Mesenchymal stem cell (in vitro differentiated cells and primary cell): Measurements from ENCODE around the gene SVOP.

Experiments used
- DNase-seq: peaks from one replicate; pipeline ENCODE4 v3.0.0-alpha.2; 2013
- H2AFZ ChIP-seq: one replicate; pipeline ENCODE4 v1.6.1; 2013; ENCODE audit warnings: low read depth, mild to moderate bottlenecking, control low read depth, inconsistent platforms, low read length, moderate library complexity
- H2AK5ac ChIP-seq: 2 replicates; pipeline ENCODE4 v1.6.1; 2013; ENCODE audit warnings: low read length, moderate library complexity, mild to moderate bottlenecking, inconsistent platforms; ENCODE audit not compliant: severe bottlenecking
- H2BK120ac ChIP-seq: one replicate; pipeline ENCODE4 v1.6.1; 2013; ENCODE audit warnings: low read depth, mild to moderate bottlenecking, inconsistent platforms, low read length, moderate library complexity
- H2BK12ac ChIP-seq, 2 experiments: one replicate each; pipeline ENCODE4 v1.6.1; 2013; ENCODE audit warnings: inconsistent platforms in 2 of 2, low read length in 2 of 2, mild to moderate bottlenecking in 2 of 2, moderate library complexity in 2 of 2, control low read depth in 1 of 2
- H2BK15ac ChIP-seq: one replicate; pipeline ENCODE4 v1.6.1; 2013; ENCODE audit warnings: mild to moderate bottlenecking, low read depth, inconsistent platforms; ENCODE audit not compliant: poor library complexity, severe bottlenecking
- H2BK5ac ChIP-seq: 2 replicates; pipeline ENCODE4 v1.6.1; 2013; ENCODE audit warnings: low read depth, mild to moderate bottlenecking, low read length, control low read depth, inconsistent platforms; ENCODE audit not compliant: poor library complexity, severe bottlenecking
- H3K14ac ChIP-seq, 2 experiments: one replicate each; pipeline ENCODE4 v1.6.1; 2013; ENCODE audit warnings: inconsistent platforms in 2 of 2, low read length in 2 of 2, control low read depth in 1 of 2, mild to moderate bottlenecking in 1 of 2, moderate library complexity in 1 of 2
- H3K18ac ChIP-seq, 2 experiments: one replicate each; pipeline ENCODE4 v1.6.1; 2013; ENCODE audit warnings: inconsistent platforms in 2 of 2, low read length in 2 of 2, control low read depth in 1 of 2, low read depth in 1 of 2, mild to moderate bottlenecking in 1 of 2
- H3K23ac ChIP-seq, 2 experiments: one replicate each; pipeline ENCODE4 v1.6.1; 2013; ENCODE audit warnings: inconsistent platforms in 2 of 2, low read length in 2 of 2, mild to moderate bottlenecking in 2 of 2, moderate library complexity in 2 of 2, control low read depth in 1 of 2
- H3K27ac ChIP-seq: 2 replicates; pipeline ENCODE4 v1.5.1; 2013; ENCODE audit warnings: mild to moderate bottlenecking, moderate library complexity, low read length, control low read depth, inconsistent platforms; ENCODE audit not compliant: poor library complexity, severe bottlenecking
- H3K27me3 ChIP-seq, 2 experiments: 2 replicates each; pipeline versions ENCODE4 v1.6.1 to v1.7.0; 2013; ENCODE audit warnings: low read length in 2 of 2, mild to moderate bottlenecking in 2 of 2, moderate library complexity in 2 of 2, control low read depth in 1 of 2, inconsistent platforms in 1 of 2; ENCODE audit not compliant: control insufficient read depth in 1 of 2, insufficient read depth in 1 of 2
- H3K36me3 ChIP-seq, 2 experiments: 2 replicates each; pipeline versions ENCODE4 v1.6.1 to v1.7.0; 2013; ENCODE audit warnings: low read length in 2 of 2, control low read depth in 1 of 2, inconsistent platforms in 1 of 2, low read depth in 1 of 2, mild to moderate bottlenecking in 1 of 2; ENCODE audit not compliant: insufficient read depth in 2 of 2, control insufficient read depth in 1 of 2
- H3K4ac ChIP-seq, 2 experiments: one replicate each; pipeline ENCODE4 v1.6.1; 2013; ENCODE audit warnings: inconsistent platforms in 2 of 2, low read length in 2 of 2, mild to moderate bottlenecking in 2 of 2, moderate library complexity in 2 of 2, control low read depth in 1 of 2, low read depth in 1 of 2
- H3K4me1 ChIP-seq: 2 replicates; pipeline ENCODE4 v1.6.1; 2013; ENCODE audit warnings: low read depth, low read length, control low read depth; ENCODE audit not compliant: control insufficient read depth, insufficient read depth
- H3K4me2 ChIP-seq: 2 replicates; pipeline ENCODE4 v1.6.1; 2013; ENCODE audit warnings: low read length, mild to moderate bottlenecking, inconsistent platforms; ENCODE audit not compliant: poor library complexity, severe bottlenecking
- H3K4me3 ChIP-seq, 2 experiments: 2 replicates each; pipeline versions ENCODE4 v1.5.1 to v1.7.0; 2013; ENCODE audit warnings: low read length in 2 of 2, mild to moderate bottlenecking in 2 of 2, control low read depth in 1 of 2, low read depth in 1 of 2; ENCODE audit not compliant: insufficient read depth in 1 of 2
- H3K79me1 ChIP-seq: replicated peaks from 2 replicates; pipeline ENCODE4 v1.6.1; 2013; ENCODE audit warnings: mild to moderate bottlenecking, control low read depth, low read length, inconsistent platforms; ENCODE audit not compliant: poor library complexity, severe bottlenecking
- H3K9ac ChIP-seq: 2 replicates; pipeline ENCODE4 v1.7.0; 2013; ENCODE audit warnings: mild to moderate bottlenecking, low read length, moderate library complexity
- H3K9me3 ChIP-seq: 2 replicates; pipeline ENCODE4 v1.7.0; 2013; ENCODE audit warnings: mild to moderate bottlenecking, low read length; ENCODE audit not compliant: control insufficient read depth
- H4K8ac ChIP-seq: one replicate; pipeline ENCODE4 v1.6.1; 2013; ENCODE audit warnings: inconsistent platforms, mild to moderate bottlenecking, low read length, moderate library complexity
- H4K91ac ChIP-seq: one replicate; pipeline ENCODE4 v1.6.1; 2013; ENCODE audit warnings: mild to moderate bottlenecking, low read length, inconsistent platforms
- WGBS: methylation state at CpG from one replicate; pipeline ENCODE4 v1.1.7; 2013; ENCODE audit warnings: mixed read lengths; 5-methylcytosine and 5-hydroxymethylcytosine counted together

SVOP gene

DNA sequence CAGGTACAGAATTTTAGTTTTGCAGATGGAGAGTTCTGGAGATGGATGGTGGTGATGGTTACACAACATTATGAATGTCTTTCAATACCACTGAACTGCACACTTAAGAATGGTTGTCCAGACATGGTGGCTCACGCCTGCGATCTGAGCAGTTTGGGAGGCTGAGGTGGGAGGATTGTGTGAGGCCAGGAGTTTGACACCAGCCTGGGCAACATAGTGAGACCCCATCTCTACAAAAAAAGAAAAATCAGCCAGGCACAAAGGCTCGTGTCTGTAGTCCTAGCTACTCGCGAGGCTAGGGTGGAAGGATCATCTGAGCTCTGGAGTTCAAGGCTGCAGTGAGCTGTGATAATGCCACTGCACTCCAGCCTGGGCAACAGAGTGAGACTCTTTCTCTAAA, 23.4 kb upstream of the SVOP start:
- Histone ChIP-seq H3K4me1 (no peaks in the 10 kb centered on the region), H3K79me1 (no peaks in the 10 kb centered on the region), H2BK15ac (no peak overlapping the region), H3K36me3 (no peaks in the 10 kb centered on the region), H2BK5ac (no peak overlapping the region), H3K14ac (no peak overlapping the region), H3K27ac (no peak overlapping the region), H2AFZ (no peak overlapping the region), H2BK120ac (no peak overlapping the region), H4K8ac (no peak overlapping the region), H3K9ac (no peak overlapping the region), H3K4ac (no peak overlapping the region), H3K4me3 (no peak overlapping the region), H3K27me3 (peaks cover 0 to 14% of the 10 kb centered on the region in 2 experiments), H3K18ac (no peak overlapping the region), H2AK5ac (no peak overlapping the region), H3K9me3 (peaks cover 11% of the 10 kb centered on the region), H4K91ac (no peak overlapping the region), H2BK12ac (no peak overlapping the region), H3K23ac (no peak overlapping the region), H3K4me2 (no peak overlapping the region)
- WGBS = 90% methylated on average over 2 of the region's 5 CpGs
- DNase-seq = no peak

DNA sequence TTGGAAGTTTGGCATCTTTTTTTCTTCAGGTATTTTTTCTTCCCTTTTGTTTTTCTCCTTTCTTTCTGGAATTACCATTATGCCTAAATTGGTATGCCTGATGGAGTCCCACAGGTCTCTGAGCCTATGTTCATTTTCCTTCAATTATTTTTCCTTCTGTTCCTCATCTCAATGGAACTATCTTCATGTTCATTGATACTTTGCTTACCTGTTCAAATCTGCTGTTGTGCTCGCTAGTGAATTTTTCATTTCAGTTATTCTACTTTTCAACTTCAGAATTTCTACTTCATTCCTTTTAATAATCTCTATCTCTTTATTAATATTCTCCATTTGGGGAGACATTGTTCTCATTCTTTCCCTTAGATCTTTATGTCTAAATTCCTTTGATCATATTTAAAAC, 16.1 kb upstream of the SVOP start:
- Histone ChIP-seq H3K27ac (no peak overlapping the region), H3K27me3 (peaks cover 0 to 7% of the 10 kb centered on the region in 2 experiments), H3K18ac (no peak overlapping the region), H3K14ac (no peak overlapping the region), H3K4me2 (no peak overlapping the region), H2AFZ (no peak overlapping the region), H2AK5ac (no peak overlapping the region), H3K9me3 (peaks cover 15% of the 10 kb centered on the region), H3K79me1 (no peaks in the 10 kb centered on the region), H2BK15ac (no peak overlapping the region), H3K4ac (no peak overlapping the region), H2BK120ac (no peak overlapping the region), H2BK5ac (no peak overlapping the region), H3K9ac (no peak overlapping the region), H2BK12ac (no peak overlapping the region), H4K91ac (no peak overlapping the region), H4K8ac (no peak overlapping the region), H3K36me3 (no peaks in the 10 kb centered on the region), H3K4me3 (no peak overlapping the region), H3K23ac (no peak overlapping the region), H3K4me1 (no peaks in the 10 kb centered on the region)
- WGBS = no CpG with 5 or more reads among the region's 1 CpG
- DNase-seq = no peak

DNA sequence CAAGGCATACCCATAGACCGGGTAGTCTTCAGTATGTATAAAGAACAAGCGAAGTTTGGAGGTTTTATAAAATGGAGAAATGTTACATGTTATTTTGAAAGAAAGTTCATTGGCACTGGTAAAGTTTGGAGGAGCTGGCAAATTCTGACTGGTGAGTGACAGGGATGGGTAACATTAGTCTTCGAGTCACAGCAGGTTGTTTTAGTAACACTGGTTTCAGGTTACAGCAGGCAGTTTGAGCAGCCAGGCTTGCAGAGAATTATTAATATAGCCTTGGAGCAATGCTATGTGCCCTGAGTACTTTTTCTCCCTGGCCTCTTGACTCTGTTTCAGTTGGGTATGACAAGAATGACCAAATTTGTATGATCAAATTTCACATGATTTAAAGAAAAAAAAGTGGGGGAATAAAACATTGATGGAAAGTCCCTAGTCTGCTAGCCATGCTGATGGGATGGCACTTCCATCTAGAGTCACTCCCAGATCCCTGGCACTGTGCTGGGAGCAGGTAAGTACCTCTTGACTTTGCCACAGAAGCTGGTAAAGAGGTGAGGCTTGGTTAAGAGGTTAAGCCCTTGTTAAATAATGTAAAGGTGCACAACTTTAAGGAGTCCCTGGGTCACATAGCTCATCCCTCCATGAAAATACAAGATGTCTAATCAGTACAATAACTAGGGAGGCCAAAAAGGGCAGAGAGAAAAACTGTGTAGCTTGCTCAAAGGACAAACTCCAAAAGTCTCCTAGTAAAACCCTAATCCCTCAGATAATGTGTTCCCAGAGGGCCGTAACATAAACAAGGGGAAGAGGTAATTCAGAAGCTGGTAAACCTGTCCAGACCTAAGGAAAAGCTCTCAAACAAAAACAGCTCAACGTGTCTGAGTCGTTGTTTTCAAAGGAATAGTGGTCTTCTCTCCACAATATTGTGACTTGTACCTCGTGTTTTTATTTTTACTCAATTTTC, 12.7 kb upstream of the SVOP start:
- no peaks in the 10 kb centered on the region for H3K36me3 ChIP-seq
- H3K9ac ChIP-seq = no peak overlapping the region
- no peak overlapping the region for H3K23ac ChIP-seq
- H2AFZ ChIP-seq = no peak overlapping the region
- no peak overlapping the region for H3K4ac ChIP-seq
- H2AK5ac ChIP-seq = no peak overlapping the region
- no peaks in the 10 kb centered on the region for H3K79me1 ChIP-seq
- H3K27me3 ChIP-seq = peaks cover 7 to 8% of the 10 kb centered on the region in 2 experiments
- peaks cover 4% of the 10 kb centered on the region for H3K9me3 ChIP-seq
- H3K4me2 ChIP-seq = no peak overlapping the region
- no peaks in the 10 kb centered on the region for H3K4me1 ChIP-seq
- H4K91ac ChIP-seq = no peak overlapping the region
- H4K8ac ChIP-seq = no peak overlapping the region
- no peak overlapping the region for H3K27ac ChIP-seq
- no peak overlapping the region for H3K18ac ChIP-seq
- no peak overlapping the region for H2BK15ac ChIP-seq
- no peak overlapping the region for H2BK5ac ChIP-seq
- H2BK12ac ChIP-seq = no peak overlapping the region
- H3K14ac ChIP-seq = no peak overlapping the region
- H2BK120ac ChIP-seq = no peak overlapping the region
- no peak for DNase-seq
- WGBS = 53% methylated on average over 4 of the region's 7 CpGs
- no peak overlapping the region for H3K4me3 ChIP-seq

DNA sequence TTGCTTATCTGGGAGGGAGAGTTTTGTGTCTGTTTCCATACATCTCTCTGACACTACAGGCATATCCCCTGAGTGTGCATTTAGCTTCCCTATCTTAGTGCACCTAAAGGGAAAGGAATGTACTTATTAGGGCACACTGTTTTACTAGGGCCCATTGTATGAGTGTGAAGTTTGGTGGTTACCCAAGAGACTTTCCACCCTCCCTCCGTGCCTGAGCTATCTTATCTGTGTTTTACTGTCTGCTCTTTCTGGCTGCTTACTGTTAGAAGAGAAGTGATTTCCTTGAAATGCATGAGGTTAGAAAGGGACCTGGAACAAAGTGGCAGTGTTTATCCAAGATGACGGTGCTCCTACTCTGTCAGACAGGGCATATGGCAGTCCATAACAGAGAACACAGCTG, 8.5 kb upstream of the SVOP start:
- no peak overlapping the region for H2AK5ac ChIP-seq
- H4K8ac ChIP-seq = no peak overlapping the region
- H3K36me3 ChIP-seq = no peaks in the 10 kb centered on the region
- H3K4me1 ChIP-seq = no peaks in the 10 kb centered on the region
- H3K23ac ChIP-seq = no peak overlapping the region
- H3K18ac ChIP-seq = no peak overlapping the region
- H3K4me3 ChIP-seq = no peak overlapping the region
- no peak for DNase-seq
- no peak overlapping the region for H2BK5ac ChIP-seq
- no peaks in the 10 kb centered on the region for H3K9me3 ChIP-seq
- no peak overlapping the region for H2BK12ac ChIP-seq
- no peak overlapping the region for H4K91ac ChIP-seq
- H3K27ac ChIP-seq = no peak overlapping the region
- H2BK15ac ChIP-seq = no peak overlapping the region
- no peak overlapping the region for H2BK120ac ChIP-seq
- peaks cover 7 to 8% of the 10 kb centered on the region in 2 experiments for H3K27me3 ChIP-seq
- no peak overlapping the region for H3K9ac ChIP-seq
- H2AFZ ChIP-seq = no peak overlapping the region
- no peak overlapping the region for H3K14ac ChIP-seq
- no peaks in the 10 kb centered on the region for H3K79me1 ChIP-seq
- no peak overlapping the region for H3K4me2 ChIP-seq
- H3K4ac ChIP-seq = no peak overlapping the region
- WGBS = 74% methylated on average over 2 of the region's 2 CpGs
